Adrenal gland (tissue), 12 donors: Measurements from ENCODE around the gene RAB14. TPM values are rescaled to one million over a fixed set of nuclear protein-coding genes. Genes with fewer than 3 reads are reported as not detected.
"Not testable (repeated sequence)": the region's sequence is repeated elsewhere in the genome, so short reads cannot be mapped to it uniquely, and the experiment has no call there.

Experiments used
- DNase-seq, 7 donors: peaks; one replicate each; pipeline ENCODE4 v3.0.0-alpha.2; 2019 to 2020
- H3K27ac ChIP-seq, 5 donors: fragments of 200-600 bp; sonication (generic) in 4 of 5; 1 replicate in 3 of 5; 2 replicates in 2 of 5; pipeline versions ENCODE4 v1.5.1 to v1.8.0; 2016 to 2020; ENCODE audit warnings: mild to moderate bottlenecking in 1 of 5
- H3K27me3 ChIP-seq: fragments of 200-600 bp; 2 replicates; pipeline ENCODE4 v1.8.0; 2021
- H3K36me3 ChIP-seq, 2 donors: fragments of 200-600 bp; replicated peaks in 1 of 2; 1 replicate in 1 of 2; 2 replicates in 1 of 2; pipeline versions ENCODE4 v1.5.1 to v1.8.0; 2018 to 2022
- H3K4me1 ChIP-seq, 2 donors: fragments of 200-600 bp; replicated peaks in 1 of 2; 1 replicate in 1 of 2; 2 replicates in 1 of 2; pipeline versions ENCODE4 v1.5.1 to v1.8.0; 2018 to 2021
- H3K4me3 ChIP-seq, 4 donors: fragments of 200-600 bp; sonication (generic) in 3 of 4; one replicate each; pipeline ENCODE4 v1.5.1; 2016 to 2018
- H3K9me3 ChIP-seq, 3 donors: fragments of 200-600 bp; sonication (generic) in 1 of 3; replicated peaks in 1 of 3; 1 replicate in 2 of 3; 2 replicates in 1 of 3; pipeline versions ENCODE4 v1.5.1 to v1.8.0; 2016 to 2021
- CTCF ChIP-seq, 6 experiments: fragments of 450-650 bp in 4 of 6; fragments of 200-600 bp in 2 of 6; sonication (generic) in 1 of 6; IDR thresholded peaks; 1 replicate in 5 of 6; 2 replicates in 1 of 6; pipeline versions ENCODE4 v1.5.1 to v1.8.0; 2016 to 2021; ENCODE audit warnings: antibody characterized with exemption in 6 of 6, mild to moderate bottlenecking in 2 of 6, moderate library complexity in 1 of 6
- POLR2A ChIP-seq, 2 donors: fragments of 450-650 bp; IDR thresholded peaks; one replicate each; pipeline ENCODE4 v1.6.1; 2017; ENCODE audit warnings: antibody characterized with exemption in 2 of 2, mild to moderate bottlenecking in 2 of 2, moderate library complexity in 1 of 2
- WGBS, 4 donors: extraction: QIAGEN DNeasy Blood & Tissue Kit in 2 of 4; methylation state at CpG; one replicate each; pipeline versions ENCODE4 v1.1.5 to v1.1.7; 2013 to 2017; 5-methylcytosine and 5-hydroxymethylcytosine counted together
- intact Hi-C, 2 donors: fragments of 100-400 bp; cut with DNase I; formaldehyde crosslinking; loops; one replicate each; pipeline versions ENCODE4 v1.14.1 to v1.15.0; 2022 to 2023
- polyA plus RNA-seq, 3 donors: library from polyadenylated mRNA; stranded (reverse); fragments of 200-250 nt in 2 of 3; fragments of 350-450 nt in 1 of 3; fragmentation: Illumina TruSeq in 1 of 3; extraction: RNeasy Lipid Tissue Mini Kit (QIAGEN cat#74804) in 1 of 3; gene quantifications; one replicate each; pipeline ENCODE4 v1.2.3, GENCODE V29; 2013 to 2014
- total RNA-seq, 9 donors: library from RNA; depleted of rRNA in 4 of 9; stranded (reverse); fragments of >200 nt in 4 of 9; fragments of 120-200 nt in 1 of 9; fragmentation: NEBNext Ultra II Directional in 1 of 9; extraction: Animal tissue kit (Norgen Biotek cat#: 25700) in 1 of 9; gene quantifications; one replicate each; pipeline versions ENCODE4 v1.1.0 to v1.2.4, GENCODE V29; 2013 to 2023
- donor health status: healthy with polysubstance abuse.
- donor health status: Bipolar disorder and iron deficiency.
- donor health status: DM: yes; HTN: yes; CAD: no.
- donor health status: DM: no; HTN: no; CAD: no.
- donor health status: DM: no; HTN: no; CAD: no.
- donor health status: DM: yes; HTN: yes; CAD: no.

The RAB14 gene
- total and polyA plus RNA-seq, 12 donors: 16.5 to 108 (median 43.5) TPM

DNA sequence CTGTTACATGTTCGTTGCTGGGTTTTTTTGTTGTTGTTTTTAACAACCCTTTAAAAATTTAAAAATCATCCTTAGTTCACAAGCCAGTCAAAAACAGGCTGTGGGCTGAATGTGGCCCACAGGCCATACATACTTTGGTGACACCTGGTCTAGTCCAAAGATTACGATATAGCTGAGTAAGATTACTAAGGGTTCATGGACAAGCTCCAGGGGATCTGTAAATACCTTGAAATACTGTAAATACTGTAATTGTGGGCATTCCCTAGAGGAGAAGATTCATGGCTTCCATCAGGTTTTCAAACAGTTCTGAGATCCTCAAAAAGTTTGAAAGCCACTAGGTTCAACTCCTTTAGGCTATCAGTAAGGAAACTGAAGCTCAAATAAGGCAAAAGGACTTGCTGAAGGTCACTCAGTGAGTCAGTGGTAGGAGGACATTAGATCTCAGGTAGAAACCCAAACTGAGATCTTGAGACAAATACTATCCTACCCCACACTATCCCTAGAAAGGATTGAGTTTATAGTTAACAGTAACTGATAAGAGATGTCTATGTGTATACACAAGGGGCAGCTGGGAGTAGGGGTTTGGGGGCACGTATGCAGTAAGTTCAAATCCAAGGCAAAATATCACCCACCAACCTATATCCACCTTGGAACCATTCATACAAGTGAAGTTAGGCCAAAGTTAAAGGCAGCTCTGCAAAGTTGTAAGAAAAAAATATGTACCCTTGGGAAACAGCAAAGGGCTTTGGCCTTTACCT lies 17.8 kb downstream of the RAB14 start:
- Histone ChIP-seq H3K27ac (peak overlapping the region in 1 of 5 donors; percentile 2), H3K27me3 (no peaks in the 10 kb centered on the region), H3K36me3 (peaks cover 0 to 22% of the 10 kb centered on the region in 2 donors), H3K4me3 (no peak overlapping the region), H3K9me3 (no peaks in the 10 kb centered on the region), H3K4me1 (peaks cover 10 to 66% of the 10 kb centered on the region in 2 donors)
- WGBS, 4 donors: 78 to 86% (median 81%) methylated on average over 3 of the region's 3 CpGs
- intact Hi-C loops: no loop called here
- no peak for DNase-seq
- TF ChIP-seq POLR2A (IDR thresholded peaks at IDR 0.05) (no peak), CTCF (IDR thresholded peaks at IDR 0.05) (no peak)

DNA sequence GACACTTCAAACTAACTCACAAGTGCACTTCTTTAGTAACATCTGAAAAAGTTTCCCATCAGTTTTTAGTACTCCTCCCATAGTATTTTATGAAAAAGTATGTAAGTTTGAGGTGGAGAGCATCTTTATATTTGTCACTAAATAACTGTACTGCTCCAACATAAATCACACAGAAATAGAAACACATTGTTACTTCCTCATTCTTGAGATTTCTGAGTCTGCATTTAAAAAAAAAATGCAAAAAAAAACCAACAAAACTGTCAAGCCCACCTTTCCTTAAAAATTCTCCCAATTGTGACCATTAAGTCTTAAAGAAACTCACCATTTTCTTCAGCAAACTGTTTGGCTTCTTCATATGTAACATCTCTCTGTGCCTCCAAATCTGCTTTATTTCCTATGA lies 18.7 kb downstream of the RAB14 start:
- Histone ChIP-seq H3K36me3 (peaks cover 0 to 27% of the 10 kb centered on the region in 2 donors), H3K4me1 (peaks cover 8 to 58% of the 10 kb centered on the region in 2 donors), H3K27ac (no peak overlapping the region), H3K4me3 (no peak overlapping the region), H3K9me3 (no peaks in the 10 kb centered on the region), H3K27me3 (no peaks in the 10 kb centered on the region)
- intact Hi-C loops: no loop called here
- DNase-seq: no peak
- TF ChIP-seq CTCF (IDR thresholded peaks at IDR 0.05): no peak
- TF ChIP-seq POLR2A (IDR thresholded peaks at IDR 0.05): no peak

GRCh38 chr9:121182101-121182836 lies 19.4 kb downstream of the RAB14 start:
- intact Hi-C loops: no loop called here
- Histone ChIP-seq H3K27me3 (no peaks in the 10 kb centered on the region), H3K27ac (peak overlapping the region in 2 of 5 donors; percentile 9 to 15), H3K4me1 (peaks cover 4 to 50% of the 10 kb centered on the region in 2 donors), H3K9me3 (no peaks in the 10 kb centered on the region), H3K4me3 (no peak overlapping the region), H3K36me3 (peaks cover 0 to 27% of the 10 kb centered on the region in 2 donors)
- DNase-seq: no peak
- no peak for TF ChIP-seq CTCF (IDR thresholded peaks at IDR 0.05)
- no peak for TF ChIP-seq POLR2A (IDR thresholded peaks at IDR 0.05)
- 85 to 88% (median 86%) methylated on average over 3 of the region's 3 CpGs for whole genome bisulfite sequencing, 4 donors

DNA sequence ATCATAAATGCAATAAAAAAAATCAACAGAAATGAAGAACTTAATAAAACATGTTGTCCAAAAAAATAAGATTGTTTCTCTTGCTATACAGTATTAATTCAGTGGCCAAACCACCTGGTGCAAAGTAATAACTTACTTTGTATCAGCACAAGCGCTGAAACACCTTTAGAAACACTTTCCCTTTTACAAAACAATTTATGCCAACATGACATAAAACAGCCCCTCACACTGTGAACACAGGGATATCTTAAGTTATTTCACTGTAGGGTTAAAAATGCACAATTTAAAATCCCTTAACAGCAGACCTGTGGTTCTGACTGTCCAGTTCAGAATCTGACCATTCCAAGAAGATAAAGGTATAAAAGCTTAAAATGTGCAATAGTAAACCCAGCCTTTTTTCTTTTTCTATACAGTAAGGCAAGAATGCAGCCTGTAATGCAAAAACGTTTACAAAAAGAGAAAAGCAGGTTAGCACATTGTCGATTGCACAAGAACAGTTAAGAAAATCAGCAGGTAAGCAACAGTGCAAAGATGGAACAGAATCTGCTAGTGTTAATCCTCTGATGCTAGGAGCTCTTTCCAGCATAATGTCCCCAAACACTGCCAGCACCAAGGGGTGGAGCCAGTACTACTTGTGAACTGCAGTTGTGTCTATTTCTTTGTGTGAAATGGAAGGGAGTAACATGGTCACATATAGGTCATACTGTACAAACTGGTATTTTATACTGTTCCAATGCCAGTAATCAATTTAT lies 21.6 kb downstream of the RAB14 start:
- Histone ChIP-seq H3K27me3 (no peaks in the 10 kb centered on the region), H3K4me1 (peaks cover 7 to 44% of the 10 kb centered on the region in 2 donors), H3K4me3 (no peak overlapping the region), H3K9me3 (no peaks in the 10 kb centered on the region), H3K36me3 (peaks cover 0 to 27% of the 10 kb centered on the region in 2 donors), H3K27ac (no peak overlapping the region)
- intact Hi-C loops: no loop called here
- DNase-seq: no peak
- 79 to 86% (median 82%) methylated on average over 3 of the region's 3 CpGs for WGBS, 4 donors
- TF ChIP-seq CTCF (IDR thresholded peaks at IDR 0.05) (no peak), POLR2A (IDR thresholded peaks at IDR 0.05) (no peak)

DNA sequence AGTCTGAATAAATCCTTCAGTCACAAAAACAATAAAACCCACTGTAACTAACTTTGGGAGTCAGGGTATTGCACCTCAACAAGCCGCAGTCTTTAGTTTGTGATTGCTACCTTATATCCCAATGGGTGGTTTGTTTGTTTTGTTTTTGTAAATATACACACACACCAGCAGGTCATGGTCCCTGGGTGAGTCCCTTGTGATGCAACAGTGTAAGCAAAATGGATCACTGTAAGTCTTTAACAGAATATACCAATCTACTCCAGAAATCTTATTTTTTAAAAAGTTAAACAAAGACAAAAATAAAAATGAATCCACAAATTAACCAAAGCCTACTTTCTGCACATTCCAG lies 22.3 kb downstream of the RAB14 start:
- 92 to 100% (median 96%) methylated on average over 1 of the region's 1 CpG for WGBS, 4 donors
- H3K4me1 ChIP-seq: peaks cover 3 to 37% of the 10 kb centered on the region in 2 donors
- DNase-seq, H3K27ac ChIP-seq, H3K4me3 ChIP-seq, H3K9me3 ChIP-seq, H3K27me3 ChIP-seq, intact Hi-C loops: not testable (repeated sequence)
- peaks cover 0 to 32% of the 10 kb centered on the region in 2 donors for H3K36me3 ChIP-seq
